Sciatic nerve (tissue), 2 donors: ENCODE measurements around the gene XPO6. TPM values are rescaled to one million over a fixed set of nuclear protein-coding genes. Genes with fewer than 3 reads are reported as not detected.

Experiments used
- ATAC-seq: fragments of 200-7000 bp; cut with Tn5 transposase; one replicate; pipeline ENCODE4 v1.9.1; 2020; ENCODE audit warnings: mild to moderate bottlenecking, moderate library complexity
- DNase-seq: peaks from one replicate; pipeline ENCODE4 v3.0.0-alpha.2; 2020; ENCODE audit warnings: low spot score
- intact Hi-C: fragments of 100-400 bp; cut with DNase I; formaldehyde crosslinking; loops from one replicate; pipeline ENCODE4 v1.14.2; 2022
- total RNA-seq: library from RNA; stranded (reverse); fragmentation: NEBNext Ultra II Directional; extraction: Animal tissue kit (Norgen Biotek cat#: 25700); gene quantifications from one replicate; pipeline ENCODE4 v1.2.1, GENCODE V29; 2021
- donor health status: DM: no; HTN: no; CAD: no.
- donor health status: DM: no; HTN: no; CAD: no.

XPO6 gene
- total RNA-seq, 1 donor from 2014 or later, result 120 TPM

DNA sequence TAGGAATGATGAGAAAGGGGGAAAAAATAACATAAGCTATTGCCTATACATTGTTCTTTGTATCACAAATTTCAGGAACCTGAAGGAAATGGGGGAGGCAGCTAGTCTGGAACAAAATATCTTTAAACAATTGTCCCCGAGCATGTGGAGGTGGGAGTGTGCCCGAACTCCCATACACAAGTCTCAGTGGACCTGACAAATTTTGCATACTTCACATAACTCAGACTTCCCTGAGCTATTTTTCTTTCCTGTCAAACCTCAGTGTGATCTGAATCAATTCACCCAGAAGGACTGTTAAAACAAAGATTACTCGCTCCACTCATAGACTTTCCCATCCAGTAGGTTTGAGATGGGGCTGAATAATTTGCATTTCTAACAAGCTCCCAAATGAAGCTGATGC lies 1.6 kb upstream of the XPO6 start:
- ATAC-seq (no peak), DNase-seq (no peak)
- intact Hi-C loops, result no loop called here

DNA sequence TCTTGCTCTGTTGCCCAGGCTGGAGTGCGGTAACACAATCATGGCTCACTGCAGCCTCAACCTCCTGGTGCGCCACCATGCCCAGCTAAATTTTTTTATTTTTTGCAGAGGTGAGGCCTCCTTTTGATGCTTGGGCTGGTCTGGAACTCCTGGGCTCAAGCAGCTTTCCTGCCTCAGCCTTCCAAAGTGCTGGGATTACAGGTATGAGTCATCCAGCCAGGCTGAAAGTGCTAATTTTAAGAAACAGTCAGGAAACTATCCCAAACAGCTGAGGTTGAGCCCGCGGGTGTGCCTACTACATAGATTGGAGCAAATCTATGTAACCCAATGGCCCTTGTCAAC lies 738 bp upstream of the XPO6 start:
- DNase-seq, result no peak
- no peak for ATAC-seq
- intact Hi-C loops, result no loop called here

DNA sequence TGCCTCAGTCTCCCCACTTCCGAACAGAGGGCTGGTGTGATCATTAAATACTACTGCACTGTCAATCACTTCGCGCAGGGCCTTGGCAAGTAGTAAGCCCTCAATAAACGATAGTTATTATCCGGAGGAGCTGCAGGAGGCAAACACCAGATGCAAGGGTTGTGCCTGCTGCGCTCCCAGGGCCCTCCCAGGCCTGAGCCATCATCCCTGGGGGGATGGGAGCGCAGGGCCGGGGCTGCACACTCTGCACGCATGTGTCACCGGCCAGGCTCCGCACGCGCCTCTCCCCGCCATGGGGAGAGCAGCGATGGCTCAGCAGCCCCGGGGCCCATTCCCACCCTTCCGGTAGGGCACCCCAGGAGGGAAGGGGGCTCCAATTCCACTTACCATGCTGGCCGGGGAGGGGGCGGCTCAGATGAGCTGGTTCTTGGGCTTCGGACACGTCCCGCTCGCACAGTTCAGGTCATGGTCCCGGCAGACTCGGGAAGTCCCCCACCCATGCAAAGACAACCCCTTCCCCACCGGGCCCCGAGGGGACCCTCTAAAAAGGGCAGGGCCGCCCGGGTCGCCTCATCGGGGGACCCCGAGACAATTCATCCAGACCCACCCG lies 681 bp downstream of the XPO6 start:
- DNase-seq, result peak; percentile 76
- ATAC-seq, result peak; percentile 79
- intact Hi-C loops, result no loop called here

DNA sequence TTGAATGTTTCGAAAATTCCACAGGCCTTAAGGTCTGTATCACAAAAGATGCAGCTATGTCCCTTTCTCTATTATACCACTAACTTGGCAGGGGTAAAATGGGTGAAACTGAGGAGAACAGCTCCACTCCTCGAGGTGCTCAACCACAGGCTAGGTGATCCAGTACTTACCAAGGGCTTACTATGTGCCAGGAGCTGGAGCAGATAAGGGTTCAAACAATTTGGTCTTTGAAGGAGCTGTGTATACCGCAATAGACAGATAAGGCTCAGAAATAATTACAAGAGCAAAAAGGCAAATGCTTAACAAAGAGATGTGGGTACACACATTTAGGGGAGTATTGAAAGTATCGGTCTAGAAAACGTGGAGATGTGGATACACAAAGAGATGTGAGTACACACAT lies 1.5 kb downstream of the XPO6 start:
- intact Hi-C loops, result no loop called here
- ATAC-seq (no peak), DNase-seq (no peak)

DNA sequence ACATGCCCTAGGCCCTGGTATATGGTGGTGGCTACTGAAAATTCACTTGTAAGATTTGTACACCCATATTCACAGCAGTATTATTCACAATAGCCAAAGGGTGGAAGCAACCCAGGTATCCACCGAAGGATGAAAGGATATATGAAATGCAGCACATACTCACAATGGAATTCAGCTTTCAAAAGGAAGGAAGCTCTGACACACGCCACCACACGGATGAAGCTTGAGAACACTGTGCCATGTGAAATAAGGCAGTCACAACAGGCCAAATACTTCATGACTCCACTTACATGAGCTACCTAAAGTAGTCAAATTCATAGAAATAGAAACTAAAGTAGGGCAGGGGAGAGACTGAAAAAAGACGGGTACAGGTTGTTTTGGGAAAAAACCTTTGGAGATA lies 2.9 kb downstream of the XPO6 start:
- intact Hi-C loops, result no loop called here
- DNase-seq, result no peak
- no peak for ATAC-seq

DNA sequence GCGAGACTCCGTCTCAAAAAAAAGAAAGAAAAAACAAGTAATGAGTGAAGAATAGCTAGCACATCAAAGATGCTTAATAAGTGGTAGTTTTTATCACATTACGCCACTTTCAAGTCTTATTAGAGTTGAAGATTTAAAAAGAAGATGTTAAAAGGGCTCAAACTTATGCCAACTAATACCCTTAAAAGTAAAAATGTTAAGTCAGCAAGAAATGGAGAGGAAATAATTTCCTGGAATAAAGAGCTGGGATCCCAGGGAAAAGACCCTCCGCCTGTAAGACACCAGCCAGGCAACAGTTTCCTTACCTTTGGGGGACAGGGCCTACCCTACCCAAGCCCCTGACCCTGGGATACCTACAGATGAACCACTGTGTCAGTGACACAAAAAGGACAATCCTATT lies 3.6 kb downstream of the XPO6 start:
- intact Hi-C loops, result no loop called here
- ATAC-seq (no peak), DNase-seq (no peak)

DNA sequence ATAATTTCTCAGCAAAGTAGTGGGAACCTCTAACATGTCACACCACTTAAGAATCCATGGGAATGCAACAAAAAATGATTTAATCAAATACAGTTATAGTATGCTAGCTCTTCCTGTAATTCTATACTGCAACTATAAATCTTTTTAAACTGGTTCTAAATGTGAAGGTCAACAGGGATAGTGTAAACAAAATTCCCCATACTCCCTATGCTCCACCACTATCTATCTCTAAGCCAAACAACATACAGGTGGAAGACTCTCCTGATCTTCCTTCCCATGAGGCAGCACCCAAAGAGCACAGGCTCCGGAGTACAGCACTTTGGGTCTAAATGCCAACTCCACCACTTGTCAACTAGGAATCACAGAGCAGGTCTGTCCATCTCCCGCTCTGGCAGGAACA lies 4.4 kb downstream of the XPO6 start:
- ATAC-seq (no peak), DNase-seq (no peak)
- intact Hi-C loops, result no loop called here

DNA sequence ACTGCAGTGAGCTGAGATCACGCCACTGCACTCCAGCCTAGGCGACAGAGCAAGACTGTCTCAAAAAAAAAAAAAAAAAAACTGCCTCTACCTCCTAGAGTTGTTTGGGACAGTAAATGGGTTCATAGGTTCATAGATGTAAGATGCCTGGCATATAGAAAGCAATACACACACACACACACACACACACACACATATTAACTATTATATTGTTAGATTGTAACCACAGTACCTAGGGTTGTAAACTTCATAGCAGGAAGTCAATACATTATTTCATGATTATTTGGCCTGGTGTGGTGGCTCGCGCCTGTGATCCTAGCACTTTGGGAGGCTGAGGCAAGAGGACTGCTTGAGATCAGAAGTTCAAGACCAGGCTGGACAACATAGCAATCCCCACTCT lies 5.8 kb downstream of the XPO6 start:
- intact Hi-C loops, result no loop called here
- ATAC-seq, result no peak
- no peak for DNase-seq

DNA sequence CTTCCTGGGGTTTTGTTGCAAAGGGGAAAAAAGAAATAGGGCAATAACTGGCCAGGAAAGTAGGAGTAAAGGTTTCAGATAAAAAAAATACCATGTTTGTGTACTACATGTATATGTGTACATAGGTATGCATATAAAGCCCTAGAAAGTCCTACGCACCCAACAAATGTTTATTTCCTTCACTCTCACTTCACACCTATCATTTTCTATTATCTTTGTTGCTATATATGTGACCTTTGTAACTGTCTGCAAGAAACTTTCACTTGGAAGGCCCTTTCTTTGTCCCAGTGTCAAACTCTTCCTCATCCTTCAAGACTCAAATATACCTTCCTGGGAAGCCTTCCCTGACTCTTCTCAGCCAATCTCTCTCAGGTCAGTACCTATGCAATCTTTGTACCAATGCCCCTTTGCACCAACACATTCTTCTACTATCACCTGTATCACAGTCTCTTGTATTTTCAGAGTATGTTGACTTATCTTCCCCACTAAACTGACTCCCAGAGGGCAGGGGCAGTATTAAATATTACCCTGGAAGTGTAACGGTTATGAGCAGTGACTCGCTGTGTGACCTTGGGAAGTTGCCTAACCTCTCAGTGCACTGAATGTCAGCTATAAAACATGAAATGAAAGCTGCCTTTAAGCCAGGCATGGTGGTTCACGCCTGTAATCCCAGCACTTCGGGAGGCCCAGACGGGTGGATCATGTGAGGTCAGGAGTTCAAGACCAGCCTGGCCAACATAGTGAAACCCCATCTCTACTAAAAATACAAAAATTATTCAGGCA lies 6.5 kb downstream of the XPO6 start:
- no peak for ATAC-seq
- DNase-seq, result no peak
- intact Hi-C loops, result no loop called here

DNA sequence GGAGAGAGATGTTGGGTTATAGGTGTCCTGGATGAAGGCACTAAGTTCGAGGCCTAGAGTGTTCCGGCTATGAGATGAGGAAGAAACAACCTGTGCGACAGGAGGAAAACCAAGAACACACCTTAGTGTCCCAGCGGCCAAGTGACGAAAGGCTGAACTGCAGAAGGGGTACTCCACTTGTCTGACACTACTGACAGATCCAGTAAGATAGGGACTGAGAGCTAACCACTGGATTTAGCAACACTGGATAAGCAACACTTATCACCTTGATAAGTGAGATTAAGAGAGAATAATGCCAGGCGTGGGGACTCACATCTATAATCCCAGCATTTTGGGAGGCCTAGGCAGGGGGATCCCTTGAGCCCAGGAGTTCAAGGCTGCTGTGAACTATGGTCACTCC lies 7.1 kb downstream of the XPO6 start:
- intact Hi-C loops, result no loop called here
- no peak for DNase-seq
- no peak for ATAC-seq

DNA sequence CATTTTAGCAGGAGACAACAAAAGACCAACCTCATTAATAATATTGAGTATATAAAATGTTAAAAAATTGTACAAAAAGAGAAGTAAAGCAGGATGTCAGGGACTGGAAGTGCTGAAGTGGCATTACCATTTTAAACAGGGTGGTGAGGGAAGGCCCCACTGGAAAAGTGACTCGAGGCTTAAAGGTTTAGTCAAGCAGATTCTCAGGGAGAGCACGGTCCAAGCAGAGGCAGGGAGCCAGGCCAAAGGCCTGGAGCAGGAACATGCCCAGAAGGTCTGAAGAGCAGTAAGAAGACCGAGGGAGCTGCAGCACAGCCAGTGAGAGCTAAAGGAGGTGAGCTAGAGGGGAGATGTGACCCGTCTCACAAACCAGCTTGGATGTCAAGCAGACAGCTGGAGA lies 7.6 kb downstream of the XPO6 start:
- intact Hi-C loops, result no loop called here
- DNase-seq (no peak), ATAC-seq (peak; percentile 46)

DNA sequence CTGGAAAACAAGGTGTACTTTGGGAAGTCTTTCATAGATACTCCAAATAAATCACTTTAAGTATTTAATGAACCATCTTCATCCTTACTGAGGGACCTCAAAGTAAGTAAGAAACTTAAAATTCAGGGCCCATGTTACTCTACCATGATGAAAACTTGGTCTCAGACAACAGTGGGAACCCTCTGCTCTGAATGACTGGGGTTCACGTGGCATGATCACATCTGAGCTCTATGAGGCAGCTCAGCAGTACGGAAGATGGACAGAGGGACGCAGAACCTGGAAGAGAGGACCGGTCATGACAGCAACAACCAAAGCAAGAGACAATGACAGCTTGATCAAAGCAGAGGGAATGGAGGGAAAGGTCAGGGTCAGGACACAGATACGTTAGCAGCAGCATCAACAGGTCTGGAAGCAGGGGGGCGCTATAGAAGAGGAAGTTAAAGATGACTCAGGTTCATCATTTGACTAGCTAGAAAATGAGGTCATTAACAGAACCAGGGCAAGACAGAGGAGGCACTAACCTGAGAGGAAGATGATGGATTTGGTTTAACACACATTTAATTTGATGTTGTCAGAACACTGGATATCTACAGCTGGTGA lies 9.5 kb downstream of the XPO6 start:
- DNase-seq, result no peak
- intact Hi-C loops, result no loop called here
- ATAC-seq, result no peak

DNA sequence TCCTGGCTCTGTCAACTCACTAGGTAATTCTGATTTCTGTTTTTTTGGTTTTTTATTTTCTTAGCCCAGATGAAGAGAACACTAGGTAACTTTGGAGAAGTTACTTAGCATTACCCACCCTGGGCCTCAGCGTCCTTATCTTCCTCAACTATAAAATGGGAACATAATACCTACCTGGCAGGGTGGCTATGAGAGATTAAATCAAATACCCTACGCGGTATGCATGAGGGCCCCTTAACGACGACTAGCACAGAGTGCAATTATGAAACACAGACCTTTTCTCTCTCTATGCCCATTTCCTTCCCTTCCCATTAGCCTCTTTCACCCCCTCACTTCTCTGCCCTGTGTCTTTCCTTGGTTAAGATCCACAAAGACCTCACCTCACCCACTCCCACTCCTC lies 11.1 kb downstream of the XPO6 start:
- intact Hi-C loops, result no loop called here
- ATAC-seq, result no peak
- no peak for DNase-seq

DNA sequence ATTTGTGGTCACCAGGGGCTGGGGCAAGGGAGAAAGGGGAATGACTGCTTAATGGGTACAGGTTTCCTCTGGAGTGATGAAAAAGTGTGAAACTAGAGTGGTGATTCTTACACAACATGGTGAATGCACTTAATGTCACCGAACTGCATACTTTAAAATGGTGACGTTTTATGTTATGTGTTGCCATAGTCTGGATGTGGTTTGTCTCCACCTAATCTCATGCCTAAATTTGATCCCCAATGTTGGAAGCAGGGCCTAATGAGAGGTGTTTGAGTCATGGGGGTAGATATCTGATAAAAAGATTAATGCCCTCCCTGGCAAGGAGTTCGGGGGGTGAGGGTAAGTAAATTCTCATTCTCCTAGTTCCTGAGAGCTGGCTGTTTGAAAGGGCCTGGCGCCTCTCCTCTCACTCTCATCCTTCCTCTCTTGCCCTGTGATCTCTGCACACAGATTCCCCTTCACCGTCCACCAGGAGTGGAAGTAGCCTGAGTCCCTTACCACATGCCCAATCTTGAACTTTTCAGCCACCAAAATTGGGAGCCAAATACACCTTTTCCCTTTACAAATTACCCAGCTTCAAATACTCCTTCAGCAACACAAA lies 15.3 kb downstream of the XPO6 start:
- no peak for ATAC-seq
- intact Hi-C loops, result no loop called here
- no peak for DNase-seq

DNA sequence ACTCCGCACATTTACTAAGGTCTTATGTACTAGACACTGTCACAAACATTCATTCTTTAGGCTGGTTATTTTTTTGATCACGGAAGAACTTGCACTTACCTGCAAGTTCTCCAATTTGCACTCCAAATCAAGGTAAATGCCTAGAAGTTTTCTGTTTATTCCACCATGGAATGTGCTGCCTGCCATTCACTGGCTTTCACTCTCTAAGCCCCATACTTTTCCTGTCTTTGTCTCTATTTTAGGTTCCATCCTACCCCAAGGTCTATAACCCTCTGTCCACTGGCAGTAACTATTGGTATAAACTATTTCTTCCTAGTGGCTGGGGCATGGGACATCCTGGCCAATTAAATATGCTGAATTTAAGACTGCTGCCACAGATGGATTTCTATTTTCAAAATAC lies 15.9 kb downstream of the XPO6 start:
- intact Hi-C loops, result no loop called here
- ATAC-seq (no peak), DNase-seq (no peak)

DNA sequence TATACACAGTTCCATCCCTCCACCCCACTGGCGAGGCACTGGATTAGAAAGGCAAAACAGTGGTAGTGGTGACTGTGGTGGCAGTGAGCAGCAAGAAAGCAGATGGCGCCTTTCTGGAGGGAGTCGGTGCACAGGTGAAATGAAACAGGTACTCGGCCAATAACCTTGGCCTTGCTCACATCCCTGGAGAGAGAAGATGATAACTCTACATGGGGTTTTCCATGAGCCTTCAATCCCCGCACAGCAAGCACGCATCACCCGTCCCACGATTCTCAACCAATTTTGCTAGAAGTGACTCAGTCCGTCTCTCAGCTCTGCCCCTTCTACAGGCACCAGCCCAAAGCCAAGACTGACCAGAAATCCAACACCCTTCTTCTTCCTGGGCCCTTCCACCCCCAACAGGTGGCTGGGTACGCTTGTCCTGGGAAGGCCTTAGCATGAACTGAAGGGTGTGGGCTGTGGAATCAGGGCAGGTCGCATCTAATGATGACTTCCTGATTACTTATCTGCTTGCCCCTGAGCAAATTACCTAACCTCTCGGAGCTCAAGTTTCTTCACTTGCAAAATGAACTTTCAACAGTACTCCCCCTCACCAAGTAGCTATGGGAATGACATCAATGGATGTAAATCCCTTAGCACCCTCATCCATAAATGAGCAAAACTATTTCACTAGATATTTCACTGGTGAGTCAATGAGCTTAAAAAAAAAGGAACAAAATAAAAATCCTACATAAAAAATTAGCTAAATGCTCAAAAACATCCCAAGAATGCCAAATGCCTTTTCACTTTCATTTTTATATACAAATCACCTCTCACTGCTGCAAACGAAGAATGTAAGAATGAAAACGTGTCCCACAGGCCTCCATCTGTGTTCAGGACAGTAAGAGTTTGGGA lies 18.0 kb downstream of the XPO6 start:
- intact Hi-C loops, result no loop called here
- DNase-seq (no peak), ATAC-seq (peak; percentile 39)

DNA sequence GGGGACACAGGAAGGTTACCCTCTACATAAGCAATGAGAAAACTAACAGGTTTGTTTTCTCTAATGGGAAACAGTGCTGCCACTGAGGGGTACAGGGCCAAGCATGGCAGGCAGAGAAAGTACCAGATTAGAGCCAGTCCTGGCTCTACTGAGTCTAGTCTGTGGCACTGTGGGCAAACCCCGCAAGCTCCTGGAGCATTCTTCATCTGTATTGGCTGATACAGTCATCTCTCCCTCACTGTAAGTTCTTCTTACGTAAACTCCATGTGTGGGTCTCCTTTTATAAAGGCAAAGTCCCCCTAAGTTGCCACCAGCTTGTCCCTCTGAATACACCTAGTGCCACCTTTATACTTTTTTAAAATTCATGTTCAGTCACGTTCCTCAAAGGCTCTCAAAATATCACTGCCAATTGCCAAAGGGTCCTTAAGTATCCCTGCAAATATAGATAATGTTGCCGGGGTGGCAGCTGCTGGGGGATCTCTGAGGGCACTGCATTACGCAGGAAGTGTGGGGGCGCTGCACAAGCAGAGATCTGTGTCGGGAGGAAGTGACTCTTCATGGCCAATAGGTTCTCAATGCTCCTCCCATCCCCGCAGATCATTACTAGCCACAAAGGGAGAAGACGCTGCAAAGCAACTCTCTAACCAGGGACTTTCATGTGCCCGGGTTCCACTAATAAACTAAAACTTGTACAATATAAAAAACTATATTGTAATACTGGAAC lies 18.8 kb downstream of the XPO6 start:
- ATAC-seq (no peak), DNase-seq (no peak)
- intact Hi-C loops, result no loop called here

DNA sequence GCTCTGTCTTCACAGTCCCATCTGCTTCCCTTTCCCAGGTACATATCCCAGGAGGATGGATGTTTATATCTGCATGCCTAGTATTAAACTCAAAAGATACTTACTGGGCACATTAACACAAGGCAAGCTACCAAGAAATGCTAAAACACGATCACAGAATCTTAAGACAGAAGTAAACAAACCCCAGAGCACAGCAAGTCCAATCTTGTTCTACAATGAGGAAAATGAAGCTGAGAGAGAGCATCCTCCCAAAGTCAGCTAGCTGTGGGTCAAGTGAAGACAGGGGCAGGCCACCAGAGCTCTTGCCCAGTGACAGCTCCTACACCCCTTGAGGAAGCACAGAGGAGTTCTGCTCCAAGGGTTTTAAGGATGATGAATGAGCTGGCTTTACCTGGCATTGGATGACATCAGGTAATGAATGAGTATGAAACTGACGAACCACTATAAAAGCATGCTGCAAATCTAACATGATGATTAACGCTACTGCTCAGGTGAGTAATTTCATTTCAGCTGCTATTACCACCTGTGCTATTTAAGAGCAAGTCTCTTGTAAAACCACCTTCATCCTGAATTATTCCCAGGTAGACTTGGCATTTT lies 20.3 kb downstream of the XPO6 start:
- intact Hi-C loops, result no loop called here
- DNase-seq, result no peak
- ATAC-seq, result no peak
